Natural killer cell treated with Interleukin-12 subunit alpha and Interleukin-12 subunit beta and Interleukin-15 and Interleukin-18, amount 100 ng/mL, for 72 hours (primary cell): ENCODE data around the gene CAMSAP2. TPM values are rescaled to one million over a fixed set of nuclear protein-coding genes. Genes with fewer than 3 reads are reported as not detected.
A peak's percentile ranks its signal among the peaks of the same experiment; 100 is the strongest.

Experiments used
- ATAC-seq, 2 donors: fragments of 150-1000 bp; cut with Tn5 transposase in 1 of 2; sonication (Bioruptor Pico), chemical (Tn5 transposase) in 1 of 2; 2 replicates each; pipeline ENCODE4 v1.10.0; 2021
- DNase-seq: peaks from one replicate; pipeline ENCODE4 v3.0.0; 2022; ENCODE audit warnings: low spot score
- H3K27ac Mint-ChIP-seq, 2 donors: 1 replicate in 1 of 2; 2 replicates in 1 of 2; pipeline ENCODE4 v1.8.0; 2022; ENCODE audit warnings: mixed read lengths in 2 of 2, mild to moderate bottlenecking in 1 of 2, moderate library complexity in 1 of 2
- H3K27me3 Mint-ChIP-seq, 2 donors: 1 replicate in 1 of 2; 2 replicates in 1 of 2; pipeline ENCODE4 v1.8.0; 2022; ENCODE audit warnings: mixed read lengths in 2 of 2
- H3K36me3 Mint-ChIP-seq: one replicate; pipeline ENCODE4 v1.8.0; 2022; ENCODE audit warnings: mixed read lengths
- H3K4me1 Mint-ChIP-seq, 2 donors: 1 replicate in 1 of 2; 2 replicates in 1 of 2; pipeline ENCODE4 v1.8.0; 2022; ENCODE audit warnings: low read depth in 2 of 2, mixed read lengths in 2 of 2, mild to moderate bottlenecking in 1 of 2
- H3K4me3 Mint-ChIP-seq: one replicate; pipeline ENCODE4 v1.8.0; 2022; ENCODE audit warnings: mixed read lengths
- H3K9me3 Mint-ChIP-seq: 2 replicates; pipeline ENCODE4 v1.8.0; 2022; ENCODE audit warnings: mixed read lengths
- total RNA-seq, 2 donors: library from RNA; stranded (reverse); gene quantifications; one replicate each; pipeline ENCODE4 v1.2.3, GENCODE V29; 2022

CAMSAP2 gene
- total RNA-seq, 2 donors from 2014 or later: 0.31 to 0.48 TPM

GRCh38 chr1:200890818-200891773 lies 152.4 kb downstream of the CAMSAP2 start:
- ATAC-seq: no peak
- Mint-ChIP-seq H3K4me1 (peaks cover 44 to 50% of the 10 kb centered on the region in 2 donors), H3K27ac (peak overlapping the region in 1 of 2 donors; percentile 31), H3K4me3 (peak overlapping the region; percentile 74), H3K36me3 (no peaks in the 10 kb centered on the region), H3K9me3 (no peaks in the 10 kb centered on the region), H3K27me3 (peaks cover 0 to 5% of the 10 kb centered on the region in 2 donors)
- no peak for DNase-seq

GRCh38 chr1:200891774-200892157 lies 153.1 kb downstream of the CAMSAP2 start:
- Mint-ChIP-seq H3K27ac (peak overlapping the region in 1 of 2 donors; percentile 31), H3K4me3 (peak overlapping the region; percentile 61), H3K9me3 (no peaks in the 10 kb centered on the region), H3K4me1 (peaks cover 40 to 46% of the 10 kb centered on the region in 2 donors), H3K27me3 (peaks cover 0 to 5% of the 10 kb centered on the region in 2 donors), H3K36me3 (no peaks in the 10 kb centered on the region)
- DNase-seq (no peak), ATAC-seq (no peak)

GRCh38 chr1:200892546-200892945 lies 153.9 kb downstream of the CAMSAP2 start:
- peak overlapping the region; percentile 61 for H3K4me3 Mint-ChIP-seq
- no peak for ATAC-seq
- H3K9me3 Mint-ChIP-seq: no peaks in the 10 kb centered on the region
- peaks cover 32 to 41% of the 10 kb centered on the region in 2 donors for H3K4me1 Mint-ChIP-seq
- H3K36me3 Mint-ChIP-seq: no peaks in the 10 kb centered on the region
- no peak overlapping the region for H3K27ac Mint-ChIP-seq
- H3K27me3 Mint-ChIP-seq: peaks cover 0 to 5% of the 10 kb centered on the region in 2 donors
- DNase-seq: no peak

DNA sequence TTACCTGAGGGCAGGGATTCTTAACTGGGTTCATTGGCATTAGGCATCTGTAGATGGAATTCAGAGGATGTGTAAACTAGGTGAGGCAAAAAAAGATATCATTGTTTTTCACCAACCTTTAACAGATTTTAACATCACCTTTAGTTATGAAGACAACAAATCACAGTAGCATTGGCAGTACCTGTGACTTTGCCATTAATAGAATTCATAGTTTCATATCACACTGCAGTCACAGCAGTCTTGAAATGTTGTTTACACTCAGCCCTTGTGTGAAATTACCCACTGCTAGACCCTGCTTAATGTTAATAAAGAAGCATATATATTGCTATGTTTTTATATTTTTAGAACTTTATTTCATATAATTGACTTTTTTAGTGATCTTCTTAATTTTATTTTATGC lies 154.3 kb downstream of the CAMSAP2 start:
- H3K4me1 Mint-ChIP-seq: peaks cover 28 to 36% of the 10 kb centered on the region in 2 donors
- DNase-seq: no peak
- no peaks in the 10 kb centered on the region for H3K9me3 Mint-ChIP-seq
- no peak for ATAC-seq
- no peaks in the 10 kb centered on the region for H3K36me3 Mint-ChIP-seq
- H3K4me3 Mint-ChIP-seq: no peak overlapping the region
- H3K27me3 Mint-ChIP-seq: peaks cover 0 to 8% of the 10 kb centered on the region in 2 donors
- no peak overlapping the region for H3K27ac Mint-ChIP-seq

DNA sequence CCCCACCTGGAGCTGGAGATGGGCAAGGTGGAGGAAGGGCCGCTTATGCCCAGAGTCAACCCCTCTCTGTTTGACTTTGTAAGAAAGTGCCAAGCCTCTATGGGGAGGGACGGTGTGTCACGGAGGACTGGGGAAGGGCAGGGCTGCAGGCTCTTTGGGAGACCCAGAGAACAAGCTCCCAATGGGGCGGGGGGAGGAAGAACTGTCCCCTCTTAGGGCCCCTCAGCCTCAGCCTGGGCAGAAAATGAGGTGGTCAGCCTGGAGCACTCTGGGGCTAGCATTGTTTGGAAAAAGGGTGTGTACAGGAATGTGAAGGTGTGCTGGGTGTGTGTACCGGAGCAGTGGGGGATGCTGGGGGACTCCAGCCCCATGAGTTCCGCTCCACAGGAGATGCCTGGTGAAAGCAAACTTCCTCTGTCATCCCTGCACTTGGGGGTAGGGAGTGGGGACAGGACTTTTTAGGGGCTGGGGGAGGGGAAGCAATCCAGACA lies 154.8 kb downstream of the CAMSAP2 start:
- H3K27ac Mint-ChIP-seq: no peak overlapping the region
- ATAC-seq (no peak), DNase-seq (no peak)
- H3K36me3 Mint-ChIP-seq: no peaks in the 10 kb centered on the region
- H3K4me3 Mint-ChIP-seq: no peak overlapping the region
- H3K4me1 Mint-ChIP-seq: peaks cover 23 to 31% of the 10 kb centered on the region in 2 donors
- H3K9me3 Mint-ChIP-seq: no peaks in the 10 kb centered on the region
- H3K27me3 Mint-ChIP-seq: peaks cover 0 to 8% of the 10 kb centered on the region in 2 donors

DNA sequence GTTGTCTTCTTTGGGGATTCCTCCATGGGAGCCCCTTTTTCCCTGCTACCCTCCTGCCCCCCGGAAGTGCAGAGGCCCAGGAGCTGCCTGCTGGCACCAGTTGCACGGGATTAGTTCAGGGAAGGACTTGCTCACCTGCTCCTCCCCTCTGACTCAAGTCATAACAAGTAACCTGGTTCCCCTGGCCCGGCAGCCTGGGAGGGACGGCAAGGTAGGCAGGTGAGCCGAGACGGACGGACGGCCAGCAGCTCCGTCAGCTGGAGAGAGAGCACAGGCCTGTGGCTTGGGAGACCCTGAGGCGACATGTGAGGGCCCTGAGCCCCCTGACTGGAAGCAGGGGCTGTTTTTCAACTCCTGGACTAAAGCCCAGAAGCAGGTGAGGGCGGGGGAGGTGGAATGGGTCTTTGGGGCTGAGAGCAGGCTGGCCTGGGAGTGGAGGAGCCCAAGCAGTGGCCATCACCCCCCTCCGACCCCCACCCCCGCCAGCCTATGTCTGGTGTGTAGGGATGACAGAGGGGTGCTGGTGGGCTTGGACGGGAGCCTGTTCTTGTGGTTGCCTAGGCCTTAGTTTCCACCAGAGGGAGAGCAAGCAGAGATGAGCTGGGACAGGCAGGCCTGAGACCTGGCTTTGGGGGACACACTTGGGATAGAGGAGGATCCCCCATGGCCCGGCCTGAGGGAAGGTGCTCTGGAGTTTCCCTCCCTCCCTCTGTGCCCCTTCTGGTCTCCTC lies 156.2 kb downstream of the CAMSAP2 start, which contains the start of gene INAVA:
TSS of gene INAVA (plus strand) at position 189 of the 731 bp plus-strand sequence. CDS start 3,501 bp downstream, outside the sequence.
- Mint-ChIP-seq H3K27ac (no peak within 1 kb of the TSS), H3K36me3 (no peaks in the 10 kb centered on the region), H3K27me3 (peaks cover 0 to 17% of the 10 kb centered on the region in 2 donors), H3K9me3 (no peaks in the 10 kb centered on the region), H3K4me1 (peaks cover 13 to 23% of the 10 kb centered on the region in 2 donors), H3K4me3 (no peak within 1 kb of the TSS)
- no peak for DNase-seq
- no peak for ATAC-seq

DNA sequence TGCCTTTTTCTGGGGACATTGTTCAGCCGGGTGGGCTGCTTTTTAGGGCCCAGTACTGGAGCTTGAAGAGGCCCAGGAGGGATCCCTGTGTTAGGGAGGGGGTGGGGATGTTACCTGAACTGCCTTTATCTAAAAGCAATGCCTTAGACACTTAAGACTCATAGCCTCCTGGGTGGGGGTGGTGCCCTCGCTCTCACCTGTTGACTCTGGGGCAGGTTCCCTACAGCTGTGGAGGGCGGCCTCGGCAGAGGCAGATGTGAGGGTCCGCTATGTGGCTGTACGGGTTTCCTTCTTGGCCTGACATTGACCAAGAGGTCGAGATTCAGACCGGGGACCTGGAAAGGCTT lies 156.7 kb downstream of the CAMSAP2 start:
- Mint-ChIP-seq H3K27me3 (peaks cover 0 to 17% of the 10 kb centered on the region in 2 donors), H3K4me1 (peaks cover 8 to 21% of the 10 kb centered on the region in 2 donors), H3K4me3 (no peak overlapping the region), H3K27ac (no peak overlapping the region), H3K36me3 (no peaks in the 10 kb centered on the region), H3K9me3 (no peaks in the 10 kb centered on the region)
- ATAC-seq (no peak), DNase-seq (no peak)

GRCh38 chr1:200895801-200896530 lies 157.3 kb downstream of the CAMSAP2 start:
- no peaks in the 10 kb centered on the region for H3K9me3 Mint-ChIP-seq
- no peaks in the 10 kb centered on the region for H3K36me3 Mint-ChIP-seq
- H3K4me3 Mint-ChIP-seq: no peak overlapping the region
- H3K27ac Mint-ChIP-seq: no peak overlapping the region
- H3K27me3 Mint-ChIP-seq: peaks cover 0 to 17% of the 10 kb centered on the region in 2 donors
- peaks cover 4 to 17% of the 10 kb centered on the region in 2 donors for H3K4me1 Mint-ChIP-seq
- DNase-seq (no peak), ATAC-seq (no peak)

GRCh38 chr1:200896531-200897196 lies 158.0 kb downstream of the CAMSAP2 start:
- Mint-ChIP-seq H3K36me3 (no peaks in the 10 kb centered on the region), H3K9me3 (no peaks in the 10 kb centered on the region), H3K4me1 (peaks cover 4 to 14% of the 10 kb centered on the region in 2 donors), H3K4me3 (no peak overlapping the region), H3K27ac (no peak overlapping the region), H3K27me3 (peaks cover 0 to 20% of the 10 kb centered on the region in 2 donors)
- ATAC-seq (no peak), DNase-seq (no peak)

- Mint-ChIP-seq H3K27ac (peak overlapping the region in 1 of 2 donors; percentile 20), H3K4me3 (no peak overlapping the region), H3K27me3 (peaks cover 0 to 20% of the 10 kb centered on the region in 2 donors)
Measured at GRCh38 chr1:200897259-200897658, 158.6 kb downstream of the CAMSAP2 start.

GRCh38 chr1:200899015-200899386 lies 160.3 kb downstream of the CAMSAP2 start:
- Mint-ChIP-seq H3K9me3 (no peaks in the 10 kb centered on the region), H3K4me1 (peaks cover 4 to 6% of the 10 kb centered on the region in 2 donors), H3K36me3 (no peaks in the 10 kb centered on the region), H3K27ac (peak overlapping the region in 1 of 2 donors; percentile 66), H3K27me3 (peaks cover 0 to 17% of the 10 kb centered on the region in 2 donors), H3K4me3 (no peak overlapping the region)
- ATAC-seq: no peak
- no peak for DNase-seq

More at GRCh38 chr1:200897259-200897658, 158.6 kb downstream of the CAMSAP2 start:
- Mint-ChIP-seq H3K36me3 (no peaks in the 10 kb centered on the region), H3K4me1 (peaks cover 4 to 9% of the 10 kb centered on the region in 2 donors), H3K9me3 (no peaks in the 10 kb centered on the region)
- no peak for DNase-seq
- ATAC-seq: no peak

GRCh38 chr1:200899451-200899915 lies 160.8 kb downstream of the CAMSAP2 start:
- Mint-ChIP-seq H3K27me3 (peaks cover 0 to 15% of the 10 kb centered on the region in 2 donors), H3K27ac (peak overlapping the region in 1 of 2 donors; percentile 68), H3K9me3 (no peaks in the 10 kb centered on the region), H3K36me3 (no peaks in the 10 kb centered on the region), H3K4me1 (peaks cover 4 to 6% of the 10 kb centered on the region in 2 donors), H3K4me3 (no peak overlapping the region)
- no peak for DNase-seq
- no peak for ATAC-seq
